GM19438 (cell line): ENCODE data around the gene PRCC.

ENCODE experiments used
- ATAC-seq: cut with Tn5 transposase; IDR thresholded peaks from one replicate; pipeline ENCODE4 v1.9.1; 2021; ENCODE audit warnings: low read depth; ENCODE audit not compliant: unreplicated experiment

PRCC gene

DNA sequence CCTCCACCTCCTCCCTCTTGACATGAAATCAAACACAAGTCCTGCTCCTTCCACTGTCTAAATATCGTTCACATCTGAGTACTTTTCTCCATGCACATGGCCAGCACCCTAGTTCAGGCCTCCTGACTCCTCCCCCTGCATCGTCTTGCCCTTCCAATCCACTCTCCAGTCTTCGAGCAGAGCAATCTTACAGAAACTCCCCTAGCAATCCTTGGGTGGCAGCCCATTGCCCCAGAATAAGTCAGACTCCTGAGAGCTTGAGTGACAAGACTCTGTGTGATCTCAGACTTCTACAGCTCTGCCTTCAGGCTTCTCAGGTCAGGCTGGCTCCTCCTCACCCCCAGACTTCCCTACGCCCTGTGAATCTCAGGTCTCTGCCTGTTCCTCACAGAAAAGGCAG is 43.8 kb downstream of the PRCC start:
- no peak for ATAC-seq

DNA sequence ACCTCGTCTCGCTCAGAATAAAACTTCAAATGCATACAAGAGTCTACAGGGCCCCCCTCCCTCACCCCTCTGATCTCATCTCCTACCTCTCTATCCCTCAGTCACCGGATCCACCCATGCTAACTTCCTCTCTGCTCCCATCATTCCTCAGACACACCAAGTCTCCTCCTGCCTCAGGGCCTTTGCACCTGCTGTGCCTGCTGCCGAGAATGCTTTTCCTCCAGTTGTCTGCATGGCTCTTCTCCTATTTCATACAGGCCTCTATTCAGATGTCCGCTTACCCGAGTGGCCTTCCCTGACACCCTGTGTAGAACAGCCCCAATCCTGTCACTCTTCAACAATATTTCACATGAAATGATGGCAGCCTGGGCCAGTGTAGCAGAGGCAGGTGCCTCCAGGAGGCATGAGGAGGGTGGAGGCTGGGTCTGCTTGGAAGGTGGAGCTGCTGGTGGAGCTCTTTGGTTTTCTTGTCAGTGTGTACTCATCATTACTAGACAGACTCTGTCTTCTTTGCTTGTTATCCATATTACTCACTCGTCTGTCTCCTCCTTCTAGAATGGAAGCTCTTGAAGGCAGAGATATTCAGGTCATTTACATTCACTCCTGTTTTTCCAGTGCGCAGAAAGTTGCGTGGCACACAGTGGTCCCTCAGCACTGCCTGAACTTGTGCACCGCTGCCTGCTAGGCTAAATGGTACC is 45.1 kb downstream of the PRCC start:
- no peak for ATAC-seq

DNA sequence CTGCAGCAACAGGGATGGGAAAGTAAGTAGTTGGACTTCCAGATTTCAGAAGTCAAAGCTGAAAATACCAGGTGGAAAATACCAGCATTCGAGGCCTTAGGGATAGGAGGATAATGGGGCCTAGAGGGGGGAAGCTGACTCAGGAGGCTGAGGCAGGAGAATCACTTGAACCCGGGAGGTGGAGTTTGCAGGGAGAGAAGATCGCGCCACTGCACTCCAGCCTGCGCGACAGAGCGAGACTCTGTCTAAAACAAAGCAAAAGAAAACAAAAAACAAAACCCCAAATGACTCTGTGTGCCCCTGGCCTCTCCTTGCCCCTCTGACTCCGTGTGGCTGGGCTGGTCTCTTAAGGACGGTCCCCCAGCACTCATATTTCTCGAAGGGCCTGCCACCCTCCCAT is 46.0 kb downstream of the PRCC start:
- no peak for ATAC-seq

DNA sequence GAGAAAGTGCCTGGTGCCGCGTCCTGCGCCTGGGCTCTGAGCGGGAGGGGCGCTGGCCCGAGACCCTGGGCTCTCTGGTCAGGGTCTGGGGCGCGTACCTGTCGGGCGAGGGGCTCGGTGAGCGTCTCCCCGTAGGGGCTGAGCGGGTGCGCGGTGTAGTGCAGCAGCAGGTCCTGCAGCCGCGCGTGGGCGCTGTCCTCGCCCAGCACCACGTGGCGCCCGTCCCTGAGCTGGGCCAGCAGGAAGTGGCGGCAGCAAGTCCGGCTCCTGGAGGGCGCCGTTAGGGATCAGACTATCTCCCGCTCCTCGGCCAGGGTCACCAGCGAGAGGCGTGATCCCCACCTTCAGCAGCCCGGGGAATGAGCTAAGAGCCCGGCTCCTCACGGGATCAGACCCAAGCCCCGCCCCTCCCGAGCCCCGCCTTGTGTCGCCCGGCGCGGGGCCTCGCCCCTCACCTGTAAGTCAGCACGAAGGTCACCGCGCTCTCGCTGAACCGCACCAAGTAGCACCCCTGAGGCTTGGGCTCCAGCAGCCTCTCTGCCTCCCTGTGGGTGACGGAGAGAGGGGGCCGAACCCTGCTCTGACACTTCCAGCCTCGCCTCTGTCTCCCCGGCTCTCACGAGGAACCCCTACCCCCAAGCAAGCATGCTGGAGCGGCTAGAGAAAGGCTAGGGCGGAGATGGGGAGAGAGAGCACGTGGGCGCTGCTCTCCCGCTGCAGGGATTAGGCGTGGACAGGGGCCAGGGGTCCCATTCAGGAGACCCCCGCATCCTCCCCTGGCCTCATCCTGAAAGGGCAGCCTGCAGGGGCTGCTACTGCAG is 46.6 kb downstream of the PRCC start:
- ATAC-seq, result no peak

DNA sequence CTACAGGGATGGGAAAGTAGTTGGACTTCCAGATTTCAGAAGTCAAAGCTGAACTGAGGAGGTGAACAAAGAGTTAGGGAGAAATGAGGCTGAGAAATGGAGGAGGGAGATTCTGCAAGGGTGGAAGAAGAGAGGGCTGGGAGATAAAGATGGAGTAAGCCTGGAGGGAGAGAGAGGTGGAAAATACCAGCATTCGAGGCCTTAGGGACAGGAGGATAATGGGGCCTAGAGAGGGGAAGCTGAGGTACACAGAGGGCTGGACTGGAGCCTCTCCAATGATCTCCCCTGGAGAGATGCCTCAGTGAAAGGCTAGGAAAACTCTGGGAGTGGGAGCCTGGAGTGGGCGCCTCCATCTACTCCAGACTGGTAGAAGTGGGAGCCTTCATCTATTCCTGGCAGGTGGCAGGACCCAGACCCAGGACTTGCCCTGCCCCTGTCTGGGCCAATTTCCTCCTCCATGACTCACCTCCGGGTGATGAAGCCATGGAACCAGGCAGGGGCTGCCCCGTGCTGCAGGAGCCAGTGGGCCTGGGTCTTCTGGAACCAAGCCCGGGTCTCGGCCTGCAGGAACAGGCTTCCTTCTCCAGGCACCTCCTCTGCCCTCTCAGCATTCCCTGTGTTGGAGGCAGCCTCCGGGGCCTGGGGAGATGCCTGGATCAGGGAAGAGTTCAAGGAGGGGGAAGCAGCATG is 47.4 kb downstream of the PRCC start:
- ATAC-seq, result no peak

DNA sequence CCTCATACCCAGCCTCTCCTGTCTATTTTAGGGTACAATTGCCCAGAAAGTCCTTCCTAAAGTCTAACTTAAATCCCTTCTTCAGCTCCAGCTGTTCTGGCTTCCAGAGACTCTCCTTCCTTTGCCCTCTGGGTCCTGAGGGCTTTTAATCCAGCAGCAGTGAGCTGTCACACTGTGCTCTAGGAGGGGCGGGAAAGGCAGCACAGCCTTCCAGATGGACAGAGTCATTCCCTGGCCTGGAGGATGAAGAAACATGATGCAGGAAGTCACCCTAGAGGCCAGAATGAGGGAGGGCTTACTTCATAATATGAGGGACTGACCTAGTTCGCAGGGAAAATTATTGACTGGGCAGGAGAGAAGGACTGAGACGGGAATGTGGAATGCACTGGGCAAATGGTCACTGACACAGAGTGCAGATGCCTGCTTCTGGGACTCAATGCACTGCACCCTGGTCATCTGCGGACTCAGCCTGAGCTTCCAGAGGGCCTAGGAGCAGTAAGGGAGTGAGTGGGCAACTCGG is 48.0 kb downstream of the PRCC start:
- ATAC-seq, result no peak

DNA sequence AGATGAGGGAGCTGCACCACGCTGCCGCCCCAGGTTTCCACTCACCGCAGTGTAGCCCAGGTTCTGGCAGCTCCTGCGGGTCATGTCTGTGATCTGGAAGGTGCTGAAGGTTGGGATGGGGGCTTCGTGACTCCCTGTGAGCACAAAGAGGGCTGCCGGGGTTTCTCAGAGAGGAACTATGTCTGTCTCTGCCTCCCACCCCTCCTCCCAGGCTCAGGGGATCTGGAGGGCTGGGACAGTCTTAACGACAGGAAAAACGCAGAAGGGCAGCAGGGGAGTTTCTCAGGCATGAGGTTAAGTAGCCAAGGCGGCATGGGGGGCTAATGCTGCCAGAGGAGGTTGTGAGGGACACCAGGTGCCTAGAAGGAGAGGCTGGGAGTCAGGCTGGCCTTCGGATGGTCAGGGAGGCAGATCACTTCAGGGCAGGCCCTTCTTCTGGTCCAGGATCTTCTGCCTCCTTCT is 48.7 kb downstream of the PRCC start:
- ATAC-seq, result no peak

DNA sequence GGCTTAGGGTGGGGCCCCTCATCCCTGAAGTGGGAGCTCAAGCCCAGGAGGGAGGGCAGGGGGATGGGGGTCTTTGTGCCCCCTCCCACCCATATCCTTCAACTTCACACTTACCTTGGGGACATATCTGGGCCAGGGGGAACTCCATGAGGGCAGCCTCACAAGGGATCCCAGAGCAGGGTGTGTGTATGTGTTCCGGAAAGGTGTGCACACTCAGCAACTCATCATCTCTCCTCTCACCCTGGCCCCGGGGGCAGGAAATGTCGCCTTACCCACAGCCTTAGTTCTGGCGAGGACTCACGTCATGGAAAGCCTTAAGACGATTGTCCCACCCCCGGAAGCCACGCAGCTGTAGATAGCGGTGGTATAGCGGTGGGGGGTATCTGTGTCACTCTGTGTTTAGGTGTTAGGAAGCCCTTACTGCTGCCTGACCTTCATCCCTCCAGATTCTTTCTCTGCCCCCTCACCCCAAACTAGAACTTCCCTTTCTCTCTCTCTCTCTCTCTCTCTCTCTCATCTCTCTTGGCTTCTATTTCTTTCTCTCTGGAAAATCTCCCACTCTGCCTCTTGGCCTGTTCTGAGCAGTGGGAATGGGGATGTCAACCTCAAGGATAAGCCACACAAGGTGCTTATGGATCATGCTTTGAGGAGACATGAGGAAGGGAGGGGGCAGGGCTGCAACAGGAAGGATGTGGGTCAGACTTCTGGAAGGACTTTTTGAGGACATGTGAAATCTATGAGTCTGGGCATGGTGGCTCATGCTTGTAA is 49.4 kb downstream of the PRCC start, which contains the start of gene SH2D2A:
SH2D2A (minus strand) TSS at position 288 of the 768 bp plus-strand sequence; CDS start at position 148, 140 bp downstream.
- ATAC-seq, result peak; percentile 79

DNA sequence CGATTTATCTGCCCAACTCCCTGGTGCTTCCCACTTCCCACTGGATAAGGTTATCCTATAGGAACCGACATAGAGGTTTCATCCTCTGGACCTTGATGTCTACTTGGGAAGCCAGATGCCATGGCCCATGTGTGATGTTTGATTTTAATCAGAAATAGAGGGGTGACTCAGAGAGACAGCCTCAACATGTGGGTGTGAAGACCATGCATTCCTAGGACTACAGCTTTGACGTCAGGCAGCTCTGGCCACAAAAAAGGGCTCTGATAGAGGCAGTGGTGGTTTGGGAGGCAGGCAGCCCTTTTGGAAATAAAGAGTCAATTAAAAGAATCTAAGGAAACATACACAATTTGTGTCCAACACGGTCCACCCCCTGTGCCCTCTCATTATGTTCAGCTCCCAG is 54.5 kb downstream of the PRCC start:
- no peak for ATAC-seq

DNA sequence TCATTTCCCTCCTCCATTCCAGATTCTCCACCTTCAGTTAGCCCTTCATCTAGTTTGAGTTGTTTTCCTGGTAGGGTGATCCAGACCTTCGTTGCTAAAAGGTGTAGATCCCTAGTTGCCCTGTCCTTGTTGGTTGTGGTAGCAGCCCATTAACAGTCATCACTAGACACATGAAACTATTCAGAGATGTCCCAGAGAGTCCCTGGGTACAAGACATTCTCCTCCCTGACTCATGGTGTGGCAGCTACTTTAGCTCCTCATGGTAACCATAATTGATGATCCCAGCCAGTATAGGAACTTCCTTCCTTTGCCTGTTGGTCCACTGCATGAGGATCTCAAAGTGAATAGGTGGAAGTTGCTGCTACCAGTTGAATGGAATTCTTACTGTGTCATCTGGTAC is 55.3 kb downstream of the PRCC start:
- no peak for ATAC-seq

DNA sequence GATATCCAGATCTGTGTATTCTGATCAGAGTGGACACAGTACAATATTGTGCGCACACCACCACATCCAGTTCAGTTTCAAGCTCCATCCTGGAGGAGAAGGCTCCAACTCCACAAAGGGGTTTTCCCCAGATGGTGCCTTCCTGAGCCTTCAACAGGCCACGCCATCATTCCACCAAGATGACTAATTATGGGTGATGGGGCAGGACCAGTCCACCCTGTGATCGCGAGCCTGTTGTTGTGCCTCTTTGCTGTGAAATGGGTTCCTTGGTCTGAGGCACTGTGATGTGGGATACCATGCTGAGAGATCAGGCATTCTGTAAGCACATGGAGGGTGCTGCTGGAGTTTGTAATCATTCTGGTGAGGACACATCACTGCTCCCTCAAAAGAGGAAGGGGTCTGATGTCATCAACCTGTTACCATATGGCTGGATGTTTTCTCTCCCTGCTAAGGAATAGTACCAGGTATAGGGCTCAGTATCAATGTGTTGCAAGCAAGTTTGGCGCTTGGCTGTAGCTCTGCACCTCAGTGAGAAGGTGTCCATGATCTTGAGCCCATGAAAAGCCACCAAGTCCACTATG is 56.0 kb downstream of the PRCC start:
- ATAC-seq, result no peak

DNA sequence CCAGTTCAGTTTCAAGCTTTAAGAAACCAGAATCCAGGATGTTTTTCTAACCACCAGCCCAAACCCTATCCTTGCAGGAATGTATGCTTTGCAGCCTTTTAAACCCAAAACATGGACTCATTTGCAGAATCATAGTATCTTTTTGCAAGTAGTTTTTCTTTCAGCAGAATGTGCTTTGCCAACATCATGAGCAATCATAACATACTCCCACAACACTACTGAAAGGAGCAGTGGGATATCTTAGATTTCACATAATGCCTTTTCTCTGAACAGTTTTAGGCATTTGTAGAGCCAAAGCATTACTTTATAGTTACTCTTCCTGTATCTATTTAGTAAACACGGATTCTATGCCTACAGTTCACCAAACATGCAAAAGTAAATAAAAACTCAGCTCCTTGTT is 59.3 kb downstream of the PRCC start:
- ATAC-seq, result no peak

DNA sequence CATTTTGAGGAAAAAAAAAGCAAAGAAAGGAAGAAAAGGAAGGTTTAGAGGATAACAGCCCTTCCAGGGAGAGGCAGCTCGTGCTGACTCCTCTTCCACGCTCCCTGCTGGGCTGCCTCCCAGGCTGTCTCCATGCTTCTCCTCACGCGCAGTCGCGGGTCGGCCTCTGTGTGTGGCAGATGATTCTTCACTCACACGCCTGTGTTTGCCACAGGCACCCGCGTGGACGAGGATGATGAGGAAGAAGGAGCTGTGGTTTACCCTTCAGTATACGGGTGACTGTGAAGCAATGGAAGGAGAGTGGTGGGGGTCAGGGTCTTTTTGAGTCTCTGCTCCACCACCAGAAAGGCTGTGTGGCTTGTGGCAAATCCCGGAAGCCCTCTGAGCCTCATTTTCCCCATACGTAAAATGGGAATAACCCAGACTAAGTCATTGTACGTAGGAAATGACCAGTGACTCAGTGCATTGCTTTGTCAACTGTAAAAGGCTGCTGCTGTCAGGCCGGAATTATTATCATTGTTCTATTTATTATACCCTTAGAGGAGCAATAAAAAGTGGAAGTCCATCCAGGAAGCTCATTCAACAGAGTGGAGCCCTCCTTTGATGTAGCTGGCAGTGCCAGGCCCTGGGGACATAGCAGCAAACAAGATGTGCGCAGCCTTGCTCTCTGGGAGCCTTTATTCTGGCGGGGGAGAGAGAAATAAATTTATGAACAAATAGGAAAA is 61.2 kb downstream of the PRCC start:
- ATAC-seq, result no peak

DNA sequence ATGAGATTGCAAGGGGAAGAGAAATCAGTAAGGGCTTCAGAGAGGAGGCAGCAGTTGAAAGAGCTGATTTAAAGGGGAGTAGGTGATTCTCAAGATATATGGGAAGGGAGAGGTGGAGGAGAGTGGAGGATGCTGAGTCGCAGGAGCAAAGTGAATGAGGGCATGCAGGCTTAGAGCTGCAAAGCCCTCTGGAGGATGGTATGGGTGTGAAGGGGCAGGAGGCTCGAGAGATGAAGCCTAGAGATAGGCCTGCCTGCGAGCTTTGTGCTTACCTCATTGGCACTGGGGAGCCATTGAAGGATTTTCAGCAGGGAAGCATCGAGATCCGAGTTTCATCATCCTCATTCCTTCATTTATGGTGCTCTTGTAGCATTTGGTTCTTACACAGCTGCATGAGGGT is 65.1 kb downstream of the PRCC start:
- no peak for ATAC-seq

DNA sequence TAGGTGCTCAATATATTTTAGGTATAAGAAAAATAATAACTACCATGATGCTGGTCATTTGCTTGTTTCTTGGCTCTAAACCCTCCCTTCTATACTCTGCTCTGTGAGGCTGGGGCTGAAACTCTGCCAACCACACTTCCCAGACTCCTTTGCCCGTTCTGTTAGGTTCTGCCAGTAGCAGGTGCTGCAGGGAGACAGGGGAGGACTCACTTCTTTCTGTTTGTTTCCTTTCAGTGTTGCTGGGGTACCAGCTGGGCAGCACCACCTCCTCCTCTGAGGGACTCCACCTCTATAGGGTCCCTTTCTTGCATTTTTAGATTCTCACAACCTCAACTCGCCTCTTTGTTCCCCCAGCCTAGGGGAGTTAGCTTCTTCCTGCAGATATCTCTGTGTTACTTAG is 66.3 kb downstream of the PRCC start:
- no peak for ATAC-seq

DNA sequence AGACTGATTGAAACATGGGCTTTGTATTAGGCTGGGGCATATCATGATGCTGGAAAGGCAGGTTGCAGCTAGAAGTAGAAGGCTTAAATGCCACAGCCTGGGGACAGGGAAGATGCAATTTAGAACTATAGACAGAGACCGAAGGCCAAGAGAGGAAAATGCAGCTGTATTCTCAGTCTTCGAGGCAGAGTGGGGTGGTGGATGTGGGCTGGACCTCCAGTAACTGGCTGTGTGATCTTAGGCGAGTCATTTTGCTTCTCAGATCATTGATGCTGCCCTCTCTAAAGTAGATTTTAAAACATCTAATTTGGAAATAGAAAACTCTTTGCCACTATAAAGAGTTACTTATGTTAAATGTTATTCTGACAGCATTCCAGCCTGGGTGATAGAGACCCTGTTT is 67.0 kb downstream of the PRCC start:
- ATAC-seq, result no peak

DNA sequence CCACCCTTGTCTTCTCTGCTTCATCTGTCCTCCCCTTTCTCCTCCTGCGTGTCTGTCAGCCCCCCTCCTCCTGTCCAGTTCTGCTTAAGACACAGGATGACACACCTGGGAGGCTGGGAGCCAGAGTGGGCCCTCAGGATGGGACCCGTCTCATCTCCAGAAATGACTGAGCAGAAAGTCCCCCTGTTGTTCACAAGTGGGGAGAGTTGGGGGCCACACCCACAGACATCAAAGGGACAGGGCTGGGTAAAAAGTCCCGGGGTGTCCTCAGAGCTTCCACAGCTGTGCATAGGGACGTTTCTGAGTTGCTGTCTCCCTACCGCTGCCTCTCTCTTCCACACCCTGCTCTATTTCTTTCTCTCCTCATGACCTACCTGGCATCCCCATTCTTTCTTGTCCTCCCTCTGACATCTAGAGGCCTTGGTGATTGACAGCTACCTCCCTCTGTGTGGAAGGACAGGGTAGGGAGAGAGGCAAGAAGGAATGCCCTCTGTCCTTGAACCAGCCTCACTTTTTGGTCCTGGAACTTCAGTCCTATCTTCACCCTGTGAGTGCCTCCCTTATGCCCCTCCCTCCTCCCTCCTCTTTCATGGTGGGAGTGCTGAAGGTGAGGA is 68.8 kb downstream of the PRCC start:
- ATAC-seq, result no peak

DNA sequence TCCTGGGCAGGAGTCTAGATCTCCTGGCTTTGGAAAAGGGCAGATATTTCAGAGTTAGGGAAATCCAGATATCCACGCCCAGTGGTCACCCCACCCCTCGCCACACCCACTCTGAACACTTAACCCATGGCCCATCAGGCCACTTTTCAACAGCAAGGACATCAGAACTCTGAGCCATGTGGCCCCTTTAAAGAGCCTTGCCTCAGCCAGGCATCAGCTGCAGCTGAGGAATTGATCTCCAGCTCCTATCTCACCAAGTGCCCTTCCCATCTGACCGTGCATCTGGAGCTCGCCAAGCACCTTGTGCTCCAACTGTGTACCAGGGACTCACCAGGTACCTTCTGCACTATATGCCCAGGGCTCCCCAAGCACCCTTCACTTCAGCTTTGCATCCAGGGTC is 69.6 kb downstream of the PRCC start:
- no peak for ATAC-seq

DNA sequence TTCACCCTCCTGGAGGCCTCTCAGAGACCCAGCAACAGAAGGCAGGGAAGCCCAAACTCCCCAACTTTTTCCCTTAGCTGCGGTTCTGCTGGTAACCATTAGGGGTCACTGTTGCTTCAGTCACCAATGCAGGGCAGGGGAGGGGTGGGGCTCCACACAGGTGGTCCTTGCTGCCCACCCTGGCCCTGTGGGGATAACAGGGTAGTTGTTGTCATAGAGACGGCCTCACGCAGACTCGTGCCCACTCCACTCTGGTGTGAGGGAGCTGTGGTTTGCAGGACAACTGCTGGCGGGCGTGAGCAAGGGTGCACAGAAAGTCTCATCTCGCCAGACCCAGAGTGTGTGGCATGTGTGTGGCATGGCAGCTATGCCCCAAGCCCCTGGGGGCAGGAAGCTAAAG is 71.6 kb downstream of the PRCC start:
- no peak for ATAC-seq
